IMR-90 (cell line): ENCODE measurements around the gene POU2F1. TPM values are rescaled to one million over a fixed set of nuclear protein-coding genes. Genes with fewer than 3 reads are reported as not detected.

Experiments
- ATAC-seq: fragments of 200-7000 bp; cut with Tn5 transposase; 2 replicates; pipeline ENCODE4 v1.9.1; 2020; ENCODE audit warnings: low read depth, mild to moderate bottlenecking, moderate library complexity
- BruUV-seq: library from RNA; stranded (reverse); fragments of 400-500 nt; replicated peaks from 2 replicates; lab custom pipeline; 2021; lab: Mats Ljungman, UMichigan
- CTCF ChIA-PET: fragments of 300-600 bp; formaldehyde crosslinking; extraction: SDS; loops from one replicate; lab custom pipeline; 2021; ENCODE audit warnings: antibody characterized with exemption; lab: Yijun Ruan, JAX
- POLR2A ChIA-PET: fragments of 300-600 bp; sonication (Branson Sonifier 250); formaldehyde crosslinking; loops from one replicate; lab custom pipeline; 2022; ENCODE audit warnings: antibody characterized with exemption; ENCODE audit not compliant: unreplicated experiment; lab: Charles Lee
- DNase-seq: peaks from one replicate; pipeline ENCODE4 v3.0.0; 2013
- H2AFZ ChIP-seq: replicated peaks from 2 replicates; pipeline ENCODE3; 2013; ENCODE audit warnings: low read length, mild to moderate bottlenecking; ENCODE audit not compliant: poor library complexity
- H2AK5ac ChIP-seq: 2 replicates; pipeline ENCODE4 v1.6.1; 2013; ENCODE audit warnings: low read depth, low read length, inconsistent platforms
- H2AK9ac ChIP-seq: replicated peaks from 2 replicates; pipeline ENCODE3; 2013; ENCODE audit warnings: mild to moderate bottlenecking, low read depth, low read length, moderate library complexity; ENCODE audit not compliant: poor library complexity
- H2BK120ac ChIP-seq: 2 replicates; pipeline ENCODE4 v1.6.1; 2013; ENCODE audit warnings: low read depth, low read length, inconsistent platforms
- H2BK15ac ChIP-seq: 3 replicates; pipeline ENCODE4 v1.6.1; 2013; ENCODE audit warnings: low read depth, low read length, inconsistent platforms
- H2BK20ac ChIP-seq: 2 replicates; pipeline ENCODE4 v1.6.1; 2013; ENCODE audit warnings: low read depth, mild to moderate bottlenecking, inconsistent platforms, low read length, moderate library complexity
- H2BK5ac ChIP-seq: 2 replicates; pipeline ENCODE4 v1.6.1; 2013; ENCODE audit warnings: mild to moderate bottlenecking, low read depth, low read length, inconsistent platforms; ENCODE audit not compliant: poor library complexity, severe bottlenecking
- H3K14ac ChIP-seq: replicated peaks from 2 replicates; pipeline ENCODE4 v1.6.1; 2013; ENCODE audit warnings: low read depth, low read length, inconsistent platforms
- H3K18ac ChIP-seq: 2 replicates; pipeline ENCODE4 v1.6.1; 2013; ENCODE audit warnings: low read depth, low read length, control low read depth
- H3K23ac ChIP-seq: 2 replicates; pipeline ENCODE4 v1.6.1; 2013; ENCODE audit warnings: low read depth, low read length, inconsistent platforms
- H3K27ac ChIP-seq: 2 replicates; pipeline ENCODE4 v1.5.1; 2013; ENCODE audit warnings: mild to moderate bottlenecking, control low read depth, low read length; ENCODE audit not compliant: insufficient read depth
- H3K27me3 ChIP-seq: 2 replicates; pipeline ENCODE4 v1.6.1; 2013; ENCODE audit warnings: low read length; ENCODE audit not compliant: control insufficient read depth, insufficient read depth
- H3K36me3 ChIP-seq: 2 replicates; pipeline ENCODE4 v1.6.1; 2013; ENCODE audit warnings: low read length, mixed read lengths; ENCODE audit not compliant: control insufficient read depth, insufficient read depth
- H3K4ac ChIP-seq: 2 replicates; pipeline ENCODE4 v1.6.1; 2013; ENCODE audit warnings: low read depth, low read length, inconsistent platforms
- H3K4me1 ChIP-seq: 2 replicates; pipeline ENCODE4 v1.6.1; 2013; ENCODE audit warnings: low read length, mixed read lengths; ENCODE audit not compliant: control insufficient read depth, insufficient read depth
- H3K4me2 ChIP-seq: 2 replicates; pipeline ENCODE4 v1.6.1; 2013; ENCODE audit warnings: low read depth, mild to moderate bottlenecking, control low read depth, low read length, moderate library complexity
- H3K4me3 ChIP-seq: 2 replicates; pipeline ENCODE4 v1.5.1; 2013; ENCODE audit warnings: low read depth, mild to moderate bottlenecking, control low read depth, low read length, moderate library complexity; ENCODE audit not compliant: insufficient read depth
- H3K56ac ChIP-seq: 2 replicates; pipeline ENCODE4 v1.6.1; 2013; ENCODE audit warnings: low read length, inconsistent platforms; ENCODE audit not compliant: insufficient read depth; ENCODE audit errors: extremely low read depth
- H3K79me1 ChIP-seq, 2 experiments: 2 replicates each; pipeline ENCODE4 v1.6.1; 2013; ENCODE audit warnings: low read length in 2 of 2, inconsistent platforms in 1 of 2, low read depth in 1 of 2
- H3K9ac ChIP-seq: 2 replicates; pipeline ENCODE4 v1.6.1; 2013; ENCODE audit warnings: low read depth, low read length, control low read depth
- H3K9me1 ChIP-seq: 2 replicates; pipeline ENCODE4 v1.6.1; 2013; ENCODE audit warnings: low read length, inconsistent platforms; ENCODE audit not compliant: insufficient read depth
- H3K9me3 ChIP-seq: 2 replicates; pipeline ENCODE4 v1.6.1; 2013; ENCODE audit warnings: low read length; ENCODE audit not compliant: control insufficient read depth, insufficient read depth
- H4K20me1 ChIP-seq: 2 replicates; pipeline ENCODE4 v1.6.1; 2013; ENCODE audit warnings: low read length, inconsistent platforms; ENCODE audit not compliant: insufficient read depth
- H4K5ac ChIP-seq: 2 replicates; pipeline ENCODE4 v1.6.1; 2013; ENCODE audit warnings: mild to moderate bottlenecking, low read depth, low read length, control low read depth
- H4K8ac ChIP-seq, 2 experiments: 2 replicates each; pipeline ENCODE4 v1.6.1; 2013; ENCODE audit warnings: low read depth in 2 of 2, low read length in 2 of 2, control low read depth in 1 of 2, inconsistent platforms in 1 of 2
- H4K91ac ChIP-seq: 2 replicates; pipeline ENCODE4 v1.6.1; 2013; ENCODE audit warnings: low read depth, low read length, inconsistent platforms; ENCODE audit not compliant: insufficient read depth
- BHLHE40 ChIP-seq: fragments of 150-350 bp; IDR thresholded peaks from 2 replicates; pipeline ENCODE4 v1.6.1; 2016; ENCODE audit warnings: mild to moderate bottlenecking, low read depth, low read length
- CEBPB ChIP-seq: IDR thresholded peaks from 2 replicates; pipeline ENCODE4 v1.6.1; 2012; ENCODE audit warnings: low read depth, low read length, improper control_type of control experiment
- CHD1 ChIP-seq: IDR thresholded peaks from 2 replicates; pipeline ENCODE4 v1.6.1; 2012; ENCODE audit warnings: low read depth, low read length, improper control_type of control experiment
- CTCF ChIP-seq: conservative IDR thresholded peaks from 2 replicates; pipeline ENCODE4 v1.5.1; 2012; ENCODE audit warnings: mild to moderate bottlenecking, low read depth, low read length, improper control_type of control experiment
- ELK1 ChIP-seq: fragments of 150-350 bp; IDR thresholded peaks from 2 replicates; pipeline ENCODE4 v1.6.1; 2016; ENCODE audit warnings: low read depth, mild to moderate bottlenecking, low read length, moderate library complexity, borderline replicate concordance
- FOS ChIP-seq: fragments of 150-350 bp; IDR thresholded peaks from 2 replicates; pipeline ENCODE4 v1.6.1; 2016; ENCODE audit warnings: low read depth, low read length
- MAFK ChIP-seq: IDR thresholded peaks from 2 replicates; pipeline ENCODE4 v1.6.1; 2012; ENCODE audit warnings: low read depth, low read length, improper control_type of control experiment
- MAZ ChIP-seq: IDR thresholded peaks from 2 replicates; pipeline ENCODE4 v1.6.1; 2012; ENCODE audit warnings: low read depth, mild to moderate bottlenecking, low read length, improper control_type of control experiment, moderate library complexity, borderline replicate concordance
- MXI1 ChIP-seq: IDR thresholded peaks from 2 replicates; pipeline ENCODE4 v1.6.1; 2012; ENCODE audit warnings: low read depth, mild to moderate bottlenecking, low read length, moderate library complexity, borderline replicate concordance
- NFE2L2 ChIP-seq: fragments of 150-350 bp; IDR thresholded peaks from 2 replicates; pipeline ENCODE4 v1.6.1; 2016; ENCODE audit warnings: low read depth, mild to moderate bottlenecking, low read length
- POLR2A ChIP-seq: IDR thresholded peaks from 2 replicates; pipeline ENCODE4 v1.6.1; 2012; ENCODE audit warnings: mild to moderate bottlenecking, low read depth, low read length
- RAD21 ChIP-seq: IDR thresholded peaks from 2 replicates; pipeline ENCODE4 v1.6.1; 2012; ENCODE audit warnings: low read length, improper control_type of control experiment
- RCOR1 ChIP-seq: IDR thresholded peaks from 2 replicates; pipeline ENCODE4 v1.6.1; 2012; ENCODE audit warnings: mild to moderate bottlenecking, low read length, improper control_type of control experiment; ENCODE audit not compliant: insufficient replicate concordance
- RFX5 ChIP-seq: IDR thresholded peaks from 2 replicates; pipeline ENCODE4 v1.8.0; 2012; ENCODE audit warnings: low read depth, mild to moderate bottlenecking, low read length, moderate library complexity
- SMC3 ChIP-seq: fragments of 150-350 bp; IDR thresholded peaks from 2 replicates; pipeline ENCODE4 v1.6.1; 2016; ENCODE audit warnings: low read depth, mild to moderate bottlenecking, antibody characterized with exemption, low read length, moderate library complexity
- USF2 ChIP-seq: fragments of 150-350 bp; IDR thresholded peaks from 2 replicates; pipeline ENCODE4 v1.6.1; 2017; ENCODE audit warnings: mild to moderate bottlenecking, antibody characterized with exemption, low read length, low read depth
- WGBS, 2 experiments: methylation state at CpG; one replicate each; pipeline versions ENCODE4 v1.1.5 to v1.1.7; 2013; ENCODE audit warnings: missing lambda C conversion rate in 2 of 2; ENCODE audit not compliant: insufficient read length in 1 of 2; ENCODE audit errors: extremely low coverage in 2 of 2; 5-methylcytosine and 5-hydroxymethylcytosine counted together
- dilution Hi-C: fragments of 300-500 bp; cut with HindIII; formaldehyde crosslinking; loops from one replicate; pipeline ENCODE4 v1.14.3; 2018; ENCODE audit warnings: low sequenced_read_pairs; ENCODE audit not compliant: unreplicated experiment
- in situ Hi-C: fragments of 300-500 bp; cut with MboI; formaldehyde crosslinking; loops from 3 replicates; pipeline ENCODE4 v1.14.3; 2019; ENCODE audit warnings: low sequenced_read_pairs, inconsistent platforms, mixed read lengths
- intact Hi-C: fragments of 100-400 bp; cut with micrococcal nuclease; formaldehyde crosslinking; loops from 2 replicates; pipeline ENCODE4 v1.10.0; 2022
- polyA plus RNA-seq, 3 experiments: library from polyadenylated mRNA; depleted of rRNA; stranded (reverse); fragments of >200 nt; gene quantifications; 2 replicates each; pipeline ENCODE4 v1.2.3, GENCODE V29; 2012; ENCODE audit warnings: low replicate concordance in 1 of 3
- total RNA-seq: library from RNA; depleted of rRNA; stranded (reverse); fragments of >200 nt; gene quantifications from 2 replicates; pipeline ENCODE4 v1.2.3, GENCODE V29; 2012

The POU2F1 gene
- total and polyA plus RNA-seq, 2 of the 4 experiments (the other 2 are of a cell fraction): 1.2 to 3.4 TPM

- no peaks in the 10 kb centered on the region; the same call in 1 of the 2 replicates for H4K20me1 ChIP-seq
- no peak overlapping the region for H2AFZ ChIP-seq
- H4K5ac ChIP-seq: no peak overlapping the region
- peaks cover 2% of the 10 kb centered on the region; the same call in 1 of the 2 replicates for H3K9me3 ChIP-seq
- no peaks in the 10 kb centered on the region for H3K36me3 ChIP-seq
- ATAC-seq (no peak), DNase-seq (no peak)
- H3K4me1 ChIP-seq: no peaks in the 10 kb centered on the region
- H2BK15ac ChIP-seq: no peak overlapping the region
- H3K9ac ChIP-seq: no peak overlapping the region
- dilution Hi-C loops: no loop called here
- no peak overlapping the region for H2AK9ac ChIP-seq
- no peak overlapping the region for H3K4ac ChIP-seq
- H3K23ac ChIP-seq: no peak overlapping the region
- H3K14ac ChIP-seq: no peak overlapping the region
- no peak overlapping the region for H3K4me2 ChIP-seq
- H3K4me3 ChIP-seq: no peak overlapping the region
- H2AK5ac ChIP-seq: no peak overlapping the region
- WGBS, 2 experiments: no CpG with 5 or more reads among the region's 2 CpGs
- POLR2A ChIA-PET: no interaction called here
- H4K91ac ChIP-seq: no peak overlapping the region
- BruUV-seq: no TSS peak
- no peak overlapping the region for H3K18ac ChIP-seq
- in situ Hi-C loops: no loop called here
- no peak overlapping the region for H4K8ac ChIP-seq
- CTCF ChIA-PET: no interaction called here
- TF ChIP-seq CHD1 (no peak), MAZ (no peak), ELK1 (no peak), CEBPB (no peak), MAFK (no peak), BHLHE40 (no peak), RCOR1 (no peak), CTCF (no peak), POLR2A (no peak), FOS (no peak), MXI1 (no peak), NFE2L2 (no peak), RFX5 (no peak), RAD21 (no peak), SMC3 (no peak), USF2 (no peak)
- no peak overlapping the region for H3K56ac ChIP-seq
- no peaks in the 10 kb centered on the region; the same call in 1 of the 2 replicates for H3K9me1 ChIP-seq
- intact Hi-C loops: no loop called here
- no peak overlapping the region for H2BK5ac ChIP-seq
- no peak overlapping the region for H2BK120ac ChIP-seq
- H3K27me3 ChIP-seq: no peaks in the 10 kb centered on the region
- no peak overlapping the region for H2BK20ac ChIP-seq
- no peak overlapping the region for H3K27ac ChIP-seq
- H3K79me1 ChIP-seq: peaks cover 10 to 20% of the 10 kb centered on the region in 2 experiments
These were observed 18.6 kb downstream of the POU2F1 start for GRCh38 chr1:167239257-167239656.
